Tibial nerve (tissue), 4 donors: ENCODE results near the gene PSORS1C2. TPM values are rescaled to one million over a fixed set of nuclear protein-coding genes. Genes with fewer than 3 reads are reported as not detected.

Experiments
- DNase-seq, 2 donors: peaks; one replicate each; pipeline ENCODE4 v3.0.0-alpha.2; 2019; ENCODE audit warnings: low spot score in 2 of 2
- H3K27ac ChIP-seq, 4 donors: fragments of 200-600 bp; sonication (generic) in 3 of 4; one replicate each; pipeline ENCODE4 v1.5.1; 2017 to 2019; ENCODE audit warnings: mild to moderate bottlenecking in 1 of 4
- H3K27me3 ChIP-seq, 2 donors: fragments of 200-600 bp; sonication (generic) in 1 of 2; one replicate each; pipeline versions ENCODE4 v1.5.1 to v1.6.0; 2017 to 2019
- H3K36me3 ChIP-seq, 3 donors: fragments of 200-600 bp; sonication (generic); one replicate each; pipeline ENCODE4 v1.5.1; 2018 to 2019
- H3K4me1 ChIP-seq, 4 donors: fragments of 200-600 bp; sonication (generic) in 3 of 4; one replicate each; pipeline ENCODE4 v1.5.1; 2017 to 2019
- H3K4me3 ChIP-seq, 4 donors: fragments of 200-600 bp; sonication (generic) in 3 of 4; one replicate each; pipeline ENCODE4 v1.5.1; 2017 to 2019; ENCODE audit warnings: mild to moderate bottlenecking in 1 of 4, moderate library complexity in 1 of 4
- H3K9me3 ChIP-seq, 4 donors: fragments of 200-600 bp; sonication (generic) in 3 of 4; one replicate each; pipeline ENCODE4 v1.5.1; 2017 to 2019
- CTCF ChIP-seq, 5 experiments: fragments of 200-600 bp in 3 of 5; fragments of 450-650 bp in 2 of 5; sonication (generic) in 3 of 5; IDR thresholded peaks; one replicate each; pipeline ENCODE4 v1.5.1; 2016 to 2019; ENCODE audit warnings: antibody characterized with exemption in 5 of 5, mild to moderate bottlenecking in 3 of 5, moderate library complexity in 2 of 5
- EP300 ChIP-seq, 2 donors: sonication (generic); formaldehyde crosslinking; IDR thresholded peaks; one replicate each; pipeline ENCODE4 v1.6.1; 2017; ENCODE audit warnings: antibody characterized with exemption in 2 of 2, mild to moderate bottlenecking in 1 of 2
- POLR2A ChIP-seq, 2 donors: fragments of 450-650 bp; IDR thresholded peaks; one replicate each; pipeline ENCODE4 v1.6.1; 2017; ENCODE audit warnings: antibody characterized with exemption in 2 of 2, mild to moderate bottlenecking in 2 of 2, moderate library complexity in 2 of 2
- WGBS, 2 donors: methylation state at CpG; one replicate each; pipeline ENCODE4 v1.1.5; 2018; 5-methylcytosine and 5-hydroxymethylcytosine counted together
- total RNA-seq, 4 donors: library from RNA; depleted of rRNA; stranded (reverse); fragments of >200 nt; gene quantifications; one replicate each; pipeline ENCODE4 v1.1.0, GENCODE V29; 2016

The PSORS1C2 gene
- total RNA-seq, 4 donors from 2014 or later: not detected

- Histone ChIP-seq H3K36me3 (no peaks in the 10 kb centered on the region), H3K27me3 (no peaks in the 10 kb centered on the region), H3K4me3 (no peak overlapping the region), H3K4me1 (peaks cover 0 to 21% (median 0%) of the 10 kb centered on the region in 4 donors), H3K9me3 (no peaks in the 10 kb centered on the region), H3K27ac (no peak overlapping the region)
- 64 to 70% methylated on average over 12 of the region's 12 CpGs for WGBS, 2 donors
- no peak for DNase-seq
- TF ChIP-seq CTCF (IDR thresholded peaks at IDR 0.05): no peak
- TF ChIP-seq EP300 (IDR thresholded peaks at IDR 0.05): no peak
- no peak for TF ChIP-seq POLR2A (IDR thresholded peaks at IDR 0.05)
Measured at GRCh38 chr6:31125586-31126363, 13.1 kb downstream of the PSORS1C2 start.

- Histone ChIP-seq H3K36me3 (no peaks in the 10 kb centered on the region), H3K27me3 (no peaks in the 10 kb centered on the region), H3K4me3 (no peak overlapping the region), H3K9me3 (no peaks in the 10 kb centered on the region), H3K4me1 (peaks cover 0 to 21% (median 0%) of the 10 kb centered on the region in 4 donors), H3K27ac (peak overlapping the region in 1 of 4 donors; percentile 41)
- WGBS, 2 donors: 46 to 54% methylated on average over 8 of the region's 8 CpGs
- no peak for DNase-seq
- no peak for TF ChIP-seq CTCF (IDR thresholded peaks at IDR 0.05)
Measured at GRCh38 chr6:31125162-31125561, 13.7 kb downstream of the PSORS1C2 start.

GRCh38 chr6:31122791-31123706, 15.8 kb downstream of the PSORS1C2 start:
- Histone ChIP-seq H3K9me3 (no peaks in the 10 kb centered on the region), H3K4me3 (no peak overlapping the region), H3K4me1 (peaks cover 0 to 22% (median 0%) of the 10 kb centered on the region in 4 donors), H3K36me3 (no peaks in the 10 kb centered on the region), H3K27me3 (no peaks in the 10 kb centered on the region), H3K27ac (no peak overlapping the region)
- DNase-seq: peak in 1 of 2 donors; percentile 51
- 24 to 42% methylated on average over 15 to 16 of the region's 16 CpGs for WGBS, 2 donors
- no peak for TF ChIP-seq EP300 (IDR thresholded peaks at IDR 0.05)
- TF ChIP-seq CTCF (IDR thresholded peaks at IDR 0.05): no peak
- no peak for TF ChIP-seq POLR2A (IDR thresholded peaks at IDR 0.05)

GRCh38 chr6:31121131-31121790, 17.6 kb downstream of the PSORS1C2 start:
- H3K9me3 ChIP-seq: no peaks in the 10 kb centered on the region
- H3K27ac ChIP-seq: no peak overlapping the region
- peaks cover 0 to 37% (median 0%) of the 10 kb centered on the region in 4 donors for H3K4me1 ChIP-seq
- H3K27me3 ChIP-seq: no peaks in the 10 kb centered on the region
- 81 to 87% methylated on average over 9 to 12 of the region's 12 CpGs for WGBS, 2 donors
- no peaks in the 10 kb centered on the region for H3K36me3 ChIP-seq
- DNase-seq: no peak
- no peak overlapping the region for H3K4me3 ChIP-seq
- TF ChIP-seq CTCF (IDR thresholded peaks at IDR 0.05) (no peak), POLR2A (IDR thresholded peaks at IDR 0.05) (no peak), EP300 (IDR thresholded peaks at IDR 0.05) (no peak)
